Suprapubic skin (tissue), 4 donors: Measurements from ENCODE around the gene SUGT1.

Experiments
- EP300 ChIP-seq: sonication (generic); formaldehyde crosslinking; IDR thresholded peaks from one replicate; pipeline ENCODE4 v1.6.1; 2017; ENCODE audit warnings: antibody characterized with exemption
- POLR2AphosphoS5 ChIP-seq, 3 donors: sonication (generic); formaldehyde crosslinking; IDR thresholded peaks; one replicate each; pipeline ENCODE4 v1.6.1; 2017; ENCODE audit warnings: antibody characterized with exemption in 3 of 3
- TF ChIP-seq, protein P1 (sequence below), 2 donors: fragments of 200-600 bp in 1 of 2; fragments of 450-650 bp in 1 of 2; sonication (generic) in 1 of 2; IDR thresholded peaks; one replicate each; pipeline ENCODE4 v1.5.1; 2016 to 2019; ENCODE audit warnings: antibody characterized with exemption in 2 of 2, mild to moderate bottlenecking in 1 of 2, moderate library complexity in 1 of 2

- TF ChIP-seq, protein P1, sequence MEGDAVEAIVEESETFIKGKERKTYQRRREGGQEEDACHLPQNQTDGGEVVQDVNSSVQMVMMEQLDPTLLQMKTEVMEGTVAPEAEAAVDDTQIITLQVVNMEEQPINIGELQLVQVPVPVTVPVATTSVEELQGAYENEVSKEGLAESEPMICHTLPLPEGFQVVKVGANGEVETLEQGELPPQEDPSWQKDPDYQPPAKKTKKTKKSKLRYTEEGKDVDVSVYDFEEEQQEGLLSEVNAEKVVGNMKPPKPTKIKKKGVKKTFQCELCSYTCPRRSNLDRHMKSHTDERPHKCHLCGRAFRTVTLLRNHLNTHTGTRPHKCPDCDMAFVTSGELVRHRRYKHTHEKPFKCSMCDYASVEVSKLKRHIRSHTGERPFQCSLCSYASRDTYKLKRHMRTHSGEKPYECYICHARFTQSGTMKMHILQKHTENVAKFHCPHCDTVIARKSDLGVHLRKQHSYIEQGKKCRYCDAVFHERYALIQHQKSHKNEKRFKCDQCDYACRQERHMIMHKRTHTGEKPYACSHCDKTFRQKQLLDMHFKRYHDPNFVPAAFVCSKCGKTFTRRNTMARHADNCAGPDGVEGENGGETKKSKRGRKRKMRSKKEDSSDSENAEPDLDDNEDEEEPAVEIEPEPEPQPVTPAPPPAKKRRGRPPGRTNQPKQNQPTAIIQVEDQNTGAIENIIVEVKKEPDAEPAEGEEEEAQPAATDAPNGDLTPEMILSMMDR (IDR thresholded peaks at IDR 0.05): no peak
- TF ChIP-seq POLR2AphosphoS5 (IDR thresholded peaks at IDR 0.05): no peak
- TF ChIP-seq EP300: no peak
Observed at GRCh38 chr13:52696566-52696965, 43.9 kb downstream of the SUGT1 start.
